Gastrocnemius medialis (tissue), 4 donors: ENCODE data around the gene HS6ST2. TPM values are rescaled to one million over a fixed set of nuclear protein-coding genes. Genes with fewer than 3 reads are reported as not detected.
A peak's percentile ranks its signal among the peaks of the same experiment; 100 is the strongest.

Experiments
- ATAC-seq, 2 donors: fragments of 150-250 bp; one replicate each; pipeline ENCODE4 v1.9.1; 2016
- DNase-seq, 2 donors: peaks; one replicate each; pipeline ENCODE4 v3.0.0-alpha.2; 2019
- H3K27ac ChIP-seq, 4 donors: fragments of 200-600 bp; sonication (generic); 1 replicate in 1 of 4; 2 replicates in 3 of 4; pipeline ENCODE4 v1.5.1; 2016 to 2018; ENCODE audit warnings: mild to moderate bottlenecking in 2 of 4, moderate library complexity in 1 of 4
- H3K27me3 ChIP-seq, 3 donors: fragments of 200-600 bp; sonication (generic) in 2 of 3; 1 replicate in 1 of 3; 2 replicates in 2 of 3; pipeline versions ENCODE4 v1.5.1 to v1.6.0; 2016 to 2019; ENCODE audit warnings: mild to moderate bottlenecking in 1 of 3, moderate library complexity in 1 of 3
- H3K36me3 ChIP-seq, 2 donors: fragments of 200-600 bp; sonication (generic) in 1 of 2; one replicate each; pipeline ENCODE4 v1.5.1; 2017 to 2018
- H3K4me1 ChIP-seq, 2 donors: fragments of 200-600 bp; sonication (generic) in 1 of 2; one replicate each; pipeline ENCODE4 v1.5.1; 2016 to 2017; ENCODE audit warnings: mild to moderate bottlenecking in 2 of 2
- H3K4me3 ChIP-seq, 4 donors: fragments of 200-600 bp; sonication (generic) in 3 of 4; 1 replicate in 1 of 4; 2 replicates in 3 of 4; pipeline ENCODE4 v1.5.1; 2016 to 2019; ENCODE audit warnings: mild to moderate bottlenecking in 2 of 4
- H3K9me3 ChIP-seq, 3 donors: fragments of 200-600 bp; sonication (generic) in 2 of 3; 1 replicate in 1 of 3; 2 replicates in 2 of 3; pipeline ENCODE4 v1.5.1; 2016 to 2019
- CTCF ChIP-seq, 5 experiments: fragments of 450-650 bp in 3 of 5; fragments of 200-600 bp in 2 of 5; sonication (generic) in 2 of 5; IDR thresholded peaks in 4 of 5; conservative IDR thresholded peaks in 1 of 5; 1 replicate in 4 of 5; 2 replicates in 1 of 5; pipeline ENCODE4 v1.5.1; 2016 to 2019; ENCODE audit warnings: antibody characterized with exemption in 5 of 5, mild to moderate bottlenecking in 3 of 5, moderate library complexity in 3 of 5
- POLR2A ChIP-seq, 2 donors: fragments of 450-650 bp; IDR thresholded peaks; one replicate each; pipeline ENCODE4 v1.6.1; 2017; ENCODE audit warnings: antibody characterized with exemption in 2 of 2, mild to moderate bottlenecking in 2 of 2, moderate library complexity in 2 of 2
- in situ Hi-C, 4 donors: fragments of 200-750 bp; cut with MboI; loops; one replicate each; pipeline versions ENCODE4 v1.15.0 to v1.8.0; 2017; ENCODE audit warnings: low sequenced_read_pairs in 4 of 4
- intact Hi-C: fragments of 100-400 bp; cut with DNase I; formaldehyde crosslinking; loops from one replicate; pipeline ENCODE4 v1.15.1; 2023; ENCODE audit warnings: low total_unique reads
- total RNA-seq, 4 donors: library from RNA; depleted of rRNA; stranded (reverse); fragments of >200 nt; gene quantifications; one replicate each; pipeline versions ENCODE4 v1.1.0 to v1.2.3, GENCODE V29; 2016

HS6ST2 gene
- 1 to 10 TPM in 3 of 4 donors, not detected in 1; 1.9 to 2.8 (median 2.1) TPM for total RNA-seq

GRCh38 chrX:132958091-132958703 lies at the start of gene HS6ST2:
Gene HS6ST2, minus strand, starts transcription at chrX:132958629.
- ATAC-seq (peak in 1 of 2 donors; percentile 46), DNase-seq (no peak)
- intact Hi-C loops, result loop anchor here (5.0 to 10.0 kb wide), 2 partner anchors 113 to 216 kb away; no protein-coding TSS in a partner anchor
- Histone ChIP-seq H3K4me1 (peaks cover 0 to 4% of the 10 kb centered on the region in 2 donors), H3K27me3 (peaks cover 0 to 19% (median 8%) of the 10 kb centered on the region in 3 donors), H3K9me3 (no peaks in the 10 kb centered on the region), H3K36me3 (no peaks in the 10 kb centered on the region), H3K27ac (peak within 1 kb of the TSS in 2 of 4 donors; percentile 37 to 40), H3K4me3 (peak within 1 kb of the TSS; percentile 48 to 59 (median 50))
- no peak for TF ChIP-seq POLR2A (IDR thresholded peaks at IDR 0.05)
- TF ChIP-seq CTCF (IDR thresholded peaks at IDR 0.05 in 4 of 5, conservative IDR thresholded peaks at IDR 0.05 in 1 of 5), result no peak
- in situ Hi-C loops, result loop anchor here in 2 of 4 donors (25.0 kb wide), 1 partner anchor 221 kb away; no protein-coding TSS in a partner anchor

GRCh38 chrX:133007458-133007857 lies 49.0 kb upstream of the HS6ST2 start:
- no peak for DNase-seq
- ATAC-seq, result no peak
- H3K4me1 ChIP-seq, result no peaks in the 10 kb centered on the region
- H3K36me3 ChIP-seq, result no peaks in the 10 kb centered on the region
- no peaks in the 10 kb centered on the region for H3K9me3 ChIP-seq
- in situ Hi-C loops (no loop called here), intact Hi-C loops (no loop called here)
- no peak overlapping the region for H3K4me3 ChIP-seq
- TF ChIP-seq POLR2A (IDR thresholded peaks at IDR 0.05) (no peak), CTCF (IDR thresholded peaks at IDR 0.05 in 4 of 5, conservative IDR thresholded peaks at IDR 0.05 in 1 of 5) (no peak)
- no peak overlapping the region for H3K27ac ChIP-seq
- no peaks in the 10 kb centered on the region for H3K27me3 ChIP-seq

GRCh38 chrX:133005616-133006015 lies 47.2 kb upstream of the HS6ST2 start:
- Histone ChIP-seq H3K4me3 (no peak overlapping the region), H3K4me1 (no peaks in the 10 kb centered on the region), H3K36me3 (no peaks in the 10 kb centered on the region), H3K9me3 (no peaks in the 10 kb centered on the region), H3K27me3 (no peaks in the 10 kb centered on the region), H3K27ac (no peak overlapping the region)
- no peak for TF ChIP-seq CTCF (IDR thresholded peaks at IDR 0.05 in 4 of 5, conservative IDR thresholded peaks at IDR 0.05 in 1 of 5)
- no peak for TF ChIP-seq POLR2A (IDR thresholded peaks at IDR 0.05)
- intact Hi-C loops (no loop called here), in situ Hi-C loops (no loop called here)
- no peak for DNase-seq
- no peak for ATAC-seq

- Histone ChIP-seq H3K27ac (no peak overlapping the region), H3K4me1 (no peaks in the 10 kb centered on the region), H3K36me3 (no peaks in the 10 kb centered on the region), H3K9me3 (no peaks in the 10 kb centered on the region), H3K4me3 (no peak overlapping the region), H3K27me3 (no peaks in the 10 kb centered on the region)
- TF ChIP-seq POLR2A (IDR thresholded peaks at IDR 0.05) (no peak), CTCF (IDR thresholded peaks at IDR 0.05 in 4 of 5, conservative IDR thresholded peaks at IDR 0.05 in 1 of 5) (peak in 3 of 5 experiments; percentile 10 to 47 (median 19))
- intact Hi-C loops (no loop called here), in situ Hi-C loops (no loop called here)
- no peak for DNase-seq
- no peak for ATAC-seq
Observed at GRCh38 chrX:133005042-133005441, 46.6 kb upstream of the HS6ST2 start.
